Activated CD8-positive, alpha-beta memory T cell treated with anti-CD3 and anti-CD28 coated beads, Interleukin-2, amount 50 U/mL, for 48 hours (primary cell): Measurements from ENCODE around the gene PGD.
A peak's percentile ranks its signal among the peaks of the same experiment; 100 is the strongest.
"Not testable (repeated sequence)": the region's sequence is repeated elsewhere in the genome, so short reads cannot be mapped to it uniquely, and the experiment has no call there.

Experiments used
- DNase-seq: peaks from one replicate; pipeline ENCODE4 v3.0.0-alpha.2; 2020

PGD gene

GRCh38 chr1:10398734-10399443 lies at the start of gene PGD:
Gene PGD (plus strand): TSS chr1:10399064. CDS start chr1:10399118, 54 bp downstream.
- DNase-seq = peak; percentile 98

GRCh38 chr1:10353282-10353681 lies 45.6 kb upstream of the PGD start:
- no peak for DNase-seq

GRCh38 chr1:10353693-10354092 lies 45.2 kb upstream of the PGD start:
- DNase-seq = no peak

- DNase-seq = no peak
Observed at GRCh38 chr1:10360045-10360444, 38.8 kb upstream of the PGD start.

- no peak for DNase-seq
Observed at GRCh38 chr1:10361515-10361914, 37.3 kb upstream of the PGD start.

GRCh38 chr1:10368194-10368593 lies 30.7 kb upstream of the PGD start:
- no peak for DNase-seq

- no peak for DNase-seq
Observed at GRCh38 chr1:10374442-10374860, 24.4 kb upstream of the PGD start.

GRCh38 chr1:10377365-10378029 lies 21.4 kb upstream of the PGD start:
- not testable (repeated sequence) for DNase-seq

GRCh38 chr1:10378081-10378841 lies 20.6 kb upstream of the PGD start:
- no peak for DNase-seq

- no peak for DNase-seq
Observed at GRCh38 chr1:10379101-10379620, 19.7 kb upstream of the PGD start.

GRCh38 chr1:10379676-10380075 lies 19.2 kb upstream of the PGD start:
- DNase-seq = no peak

GRCh38 chr1:10380594-10381275 lies 18.1 kb upstream of the PGD start:
- no peak for DNase-seq

- no peak for DNase-seq
Observed at GRCh38 chr1:10383630-10384029, 15.2 kb upstream of the PGD start.

- DNase-seq = no peak
Observed at GRCh38 chr1:10384219-10384618, 14.6 kb upstream of the PGD start.

- no peak for DNase-seq
Observed at GRCh38 chr1:10386761-10387676, 11.8 kb upstream of the PGD start.

GRCh38 chr1:10387677-10388386 lies 11.0 kb upstream of the PGD start:
- DNase-seq = no peak

- DNase-seq = no peak
Observed at GRCh38 chr1:10388387-10388715, 10.5 kb upstream of the PGD start.

GRCh38 chr1:10389271-10389973 lies 9.4 kb upstream of the PGD start:
- DNase-seq = no peak

- DNase-seq = no peak
Observed at GRCh38 chr1:10396870-10397269, 2.0 kb upstream of the PGD start.

- DNase-seq = no peak
Observed at GRCh38 chr1:10398278-10398733, 558 bp upstream of the PGD start.
